GM19467 (cell line): Measurements from ENCODE around the gene TMPRSS12.
"Not testable (repeated sequence)": the region's sequence is repeated elsewhere in the genome, so short reads cannot be mapped to it uniquely, and the experiment has no call there.

Experiments used
- ATAC-seq: cut with Tn5 transposase; IDR thresholded peaks from one replicate; pipeline ENCODE4 v1.9.1; 2021; ENCODE audit warnings: mild to moderate bottlenecking, moderate library complexity; ENCODE audit not compliant: unreplicated experiment

TMPRSS12 gene, protein sequence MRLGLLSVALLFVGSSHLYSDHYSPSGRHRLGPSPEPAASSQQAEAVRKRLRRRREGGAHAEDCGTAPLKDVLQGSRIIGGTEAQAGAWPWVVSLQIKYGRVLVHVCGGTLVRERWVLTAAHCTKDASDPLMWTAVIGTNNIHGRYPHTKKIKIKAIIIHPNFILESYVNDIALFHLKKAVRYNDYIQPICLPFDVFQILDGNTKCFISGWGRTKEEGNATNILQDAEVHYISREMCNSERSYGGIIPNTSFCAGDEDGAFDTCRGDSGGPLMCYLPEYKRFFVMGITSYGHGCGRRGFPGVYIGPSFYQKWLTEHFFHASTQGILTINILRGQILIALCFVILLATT

DNA sequence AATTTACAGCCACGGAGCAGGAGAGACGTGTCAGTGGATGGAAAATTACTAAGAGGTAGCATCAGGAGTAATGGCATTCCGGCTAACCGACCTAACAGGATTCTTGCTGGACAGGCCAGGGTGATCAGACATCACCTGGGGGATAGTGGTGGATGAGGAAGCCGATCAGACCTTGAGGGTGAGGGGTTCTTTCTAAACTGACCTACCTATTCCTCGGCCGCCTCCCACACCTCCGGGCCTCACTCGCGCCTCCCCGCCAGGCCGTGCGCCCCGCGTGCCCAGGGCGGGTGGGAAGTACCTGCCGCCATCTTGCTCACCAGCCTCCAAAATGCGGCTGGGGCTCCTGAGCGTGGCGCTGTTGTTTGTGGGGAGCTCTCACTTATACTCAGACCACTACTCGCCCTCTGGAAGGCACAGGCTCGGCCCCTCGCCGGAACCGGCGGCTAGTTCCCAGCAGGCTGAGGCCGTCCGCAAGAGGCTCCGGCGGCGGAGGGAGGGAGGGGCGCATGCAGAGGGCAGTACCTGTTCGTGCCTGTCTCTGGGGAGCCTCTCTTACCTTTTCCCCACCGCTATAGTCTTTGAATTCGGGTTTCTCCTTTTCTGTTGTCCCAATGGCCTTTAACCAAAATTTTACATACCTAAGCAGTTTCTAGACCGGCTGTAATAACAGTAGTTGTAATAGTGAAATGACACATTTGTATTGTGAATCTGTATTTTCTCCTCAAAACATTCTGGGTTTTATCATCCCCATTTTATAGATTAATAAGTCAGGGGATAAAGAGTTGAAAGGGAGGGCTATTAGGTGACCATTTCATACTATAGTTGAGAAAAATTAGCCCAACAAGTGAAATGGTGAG is at the start of gene TMPRSS12:
Gene TMPRSS12 (plus strand): TSS at position 290 of the 857 bp plus-strand sequence. CDS start 39 bp downstream, at position 329.
- no peak for ATAC-seq

GRCh38 chr12:50799908-50800307 is 42.8 kb upstream of the TMPRSS12 start:
- no peak for ATAC-seq

DNA sequence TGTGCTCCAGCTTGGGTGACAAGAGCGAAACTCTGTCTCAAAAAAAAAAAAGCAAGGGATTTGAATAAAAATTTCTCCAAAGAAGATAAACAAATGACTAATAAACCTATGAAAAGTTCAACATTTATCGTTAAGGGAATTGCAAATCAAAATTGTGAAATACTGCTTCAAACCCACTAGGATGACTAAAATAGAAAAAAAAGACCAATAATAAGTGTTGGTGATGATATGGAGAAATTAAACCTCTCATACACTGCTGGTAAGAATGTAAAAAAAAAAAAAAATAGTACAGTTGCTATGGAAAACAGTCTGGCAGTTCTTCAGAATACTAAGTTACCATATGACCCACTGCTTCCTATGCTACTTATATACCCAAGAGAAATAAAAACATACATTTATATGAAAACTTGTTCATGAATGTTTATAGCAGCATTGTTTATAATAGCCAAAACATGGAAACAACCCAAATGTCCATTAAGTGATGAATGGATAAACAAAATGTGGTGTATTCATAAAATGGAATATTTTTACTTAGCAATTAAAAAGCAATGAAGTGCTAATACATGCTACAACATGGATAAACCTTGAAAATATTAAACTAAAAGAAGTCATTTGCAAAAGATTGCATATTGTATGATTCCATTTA is 39.4 kb upstream of the TMPRSS12 start:
- ATAC-seq, result no peak

DNA sequence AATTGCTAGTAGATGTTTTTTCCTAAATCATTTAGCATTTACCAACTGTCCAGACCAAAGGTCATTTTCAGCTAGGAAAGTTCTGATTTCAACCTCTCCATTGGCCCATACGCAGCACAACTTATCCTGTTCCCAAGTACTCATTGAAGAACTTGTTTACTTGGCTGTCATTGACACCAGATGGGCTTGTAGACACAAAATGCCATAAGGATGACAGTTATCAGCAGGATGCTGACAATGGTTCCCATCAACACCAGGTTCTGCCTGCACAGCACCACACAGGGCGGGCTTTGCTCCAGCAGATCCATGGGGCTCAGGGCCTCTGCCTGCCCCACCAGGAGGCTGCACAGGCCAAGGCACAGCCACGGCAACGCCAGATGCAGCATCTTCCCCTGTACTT is 36.5 kb upstream of the TMPRSS12 start:
- no peak for ATAC-seq

GRCh38 chr12:50809131-50809530 is 33.6 kb upstream of the TMPRSS12 start:
- not testable (repeated sequence) for ATAC-seq

DNA sequence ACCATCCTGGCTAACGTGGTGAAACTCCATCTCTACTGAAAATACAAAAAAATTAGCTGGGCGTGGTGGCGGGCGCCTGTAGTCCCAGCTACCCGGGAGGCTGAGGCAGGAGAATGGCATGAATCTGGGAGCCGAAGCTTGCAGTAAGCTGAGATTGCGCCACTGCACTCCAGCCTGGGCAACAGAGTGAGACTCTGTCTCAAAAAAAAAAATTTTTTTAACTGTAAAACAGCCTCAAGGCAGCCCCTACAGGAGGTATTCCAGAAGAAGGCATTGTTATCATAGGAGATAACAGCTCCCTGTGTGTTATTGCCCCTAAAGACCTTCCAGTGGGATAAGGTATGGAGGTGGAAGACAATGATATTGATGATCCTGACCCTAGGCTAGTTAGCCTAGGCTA is 27.8 kb upstream of the TMPRSS12 start:
- not testable (repeated sequence) for ATAC-seq

DNA sequence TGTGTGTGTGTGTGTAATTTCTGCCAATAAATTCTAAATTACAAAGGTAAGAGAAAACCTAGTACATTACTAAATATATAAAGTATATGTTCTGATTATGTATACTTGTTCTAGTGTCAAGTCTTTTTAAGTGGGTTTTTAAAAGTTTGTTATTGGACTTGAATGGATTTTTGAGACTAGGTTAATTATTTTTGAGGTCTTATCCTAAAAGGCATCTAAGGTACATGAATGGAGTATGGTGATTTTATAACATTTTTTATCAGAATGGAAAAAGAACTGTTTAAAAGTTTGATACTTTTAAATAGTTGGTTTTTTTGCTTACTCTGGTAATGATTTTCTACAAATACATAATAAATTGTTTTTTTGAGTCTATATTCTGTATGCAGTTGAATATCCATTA is 22.5 kb upstream of the TMPRSS12 start:
- no peak for ATAC-seq

DNA sequence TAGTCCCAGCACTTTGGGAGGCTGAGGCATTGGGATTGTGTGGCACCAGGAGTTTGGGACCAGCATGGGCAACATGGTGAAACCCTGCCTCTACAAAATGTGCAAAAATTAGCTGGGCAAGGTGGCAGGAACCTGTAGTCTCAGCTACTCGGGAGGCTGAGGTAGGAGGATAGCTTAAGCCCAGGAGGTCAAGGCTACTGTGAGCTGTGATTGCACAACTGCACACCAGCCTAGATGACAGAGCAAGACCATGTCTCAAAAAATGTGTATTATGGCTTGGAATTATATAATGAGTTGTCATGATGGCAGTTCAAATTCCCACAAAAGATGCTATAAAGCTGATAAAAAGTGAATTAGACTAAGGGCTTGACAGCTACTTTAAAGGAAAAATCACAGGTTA is 20.6 kb upstream of the TMPRSS12 start:
- no peak for ATAC-seq

GRCh38 chr12:50823724-50824123 is 19.0 kb upstream of the TMPRSS12 start:
- not testable (repeated sequence) for ATAC-seq

- no peak for ATAC-seq
Measured at GRCh38 chr12:50824914-50825313, 17.8 kb upstream of the TMPRSS12 start.

GRCh38 chr12:50825372-50825838 is 17.3 kb upstream of the TMPRSS12 start:
- no peak for ATAC-seq

GRCh38 chr12:50828121-50828520 is 14.6 kb upstream of the TMPRSS12 start:
- ATAC-seq, result no peak

DNA sequence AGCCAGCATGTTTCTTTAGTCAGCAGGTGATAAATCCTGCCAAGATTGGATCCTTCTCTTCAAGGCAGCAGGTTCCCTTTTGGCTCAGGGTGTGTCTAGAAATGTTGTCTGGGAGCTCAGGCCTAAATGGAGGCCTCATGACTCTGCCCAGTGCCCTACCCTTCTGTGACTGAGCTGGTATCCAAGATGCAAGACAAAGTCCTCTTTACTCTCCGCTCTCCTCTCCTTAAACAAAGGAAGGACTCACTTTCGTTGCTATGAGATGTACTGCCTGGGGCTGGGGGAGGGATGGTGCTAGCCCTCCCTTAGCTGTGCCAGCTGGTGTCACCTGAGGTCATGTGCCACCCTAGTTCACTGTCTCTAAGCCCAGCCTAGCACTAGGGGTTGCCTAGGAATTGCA is 13.8 kb upstream of the TMPRSS12 start:
- ATAC-seq, result no peak

DNA sequence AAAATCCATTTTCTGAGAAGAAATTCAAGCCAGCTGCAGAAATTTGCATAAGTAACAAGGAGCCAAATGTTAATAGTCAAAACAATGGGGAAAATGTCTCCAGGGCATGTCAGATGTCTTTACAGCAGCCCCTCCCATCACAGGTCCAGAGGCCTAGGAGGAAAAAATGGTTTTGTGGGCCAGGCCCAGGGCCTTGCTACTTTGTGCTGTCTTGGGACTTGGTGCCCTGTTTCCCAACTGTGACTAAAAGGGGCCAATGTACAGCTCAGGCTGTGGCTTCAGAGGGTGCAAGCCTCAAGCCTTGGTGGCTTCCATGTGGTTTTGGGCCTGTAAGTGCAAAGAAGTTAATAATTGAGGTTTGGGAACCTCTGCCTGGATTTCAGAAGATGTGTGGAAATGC is 8.9 kb upstream of the TMPRSS12 start:
- not testable (repeated sequence) for ATAC-seq

DNA sequence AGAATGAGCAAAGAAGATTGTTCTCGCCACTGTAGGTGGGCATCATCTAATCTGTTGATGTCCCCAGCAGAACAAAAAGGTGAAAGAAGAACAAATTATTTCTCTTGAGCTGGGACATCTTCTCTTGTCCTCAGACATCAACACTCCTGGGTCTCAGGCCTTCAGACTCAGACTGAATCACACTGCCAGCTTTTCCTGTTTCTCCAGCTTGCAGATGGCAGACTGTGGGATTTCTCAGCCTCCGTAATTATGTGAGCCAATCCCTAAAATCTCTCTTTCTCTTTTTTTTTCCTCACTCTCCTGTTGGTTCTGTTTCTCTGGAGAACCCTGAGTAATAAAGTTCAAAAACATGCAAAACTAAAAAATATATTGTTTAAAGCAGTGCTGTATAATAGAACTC is 3.7 kb upstream of the TMPRSS12 start:
- ATAC-seq, result no peak

- ATAC-seq, result no peak
Measured at GRCh38 chr12:50840809-50841487, 1.8 kb upstream of the TMPRSS12 start.

GRCh38 chr12:50841716-50842531 is 802 bp upstream of the TMPRSS12 start:
- no peak for ATAC-seq

DNA sequence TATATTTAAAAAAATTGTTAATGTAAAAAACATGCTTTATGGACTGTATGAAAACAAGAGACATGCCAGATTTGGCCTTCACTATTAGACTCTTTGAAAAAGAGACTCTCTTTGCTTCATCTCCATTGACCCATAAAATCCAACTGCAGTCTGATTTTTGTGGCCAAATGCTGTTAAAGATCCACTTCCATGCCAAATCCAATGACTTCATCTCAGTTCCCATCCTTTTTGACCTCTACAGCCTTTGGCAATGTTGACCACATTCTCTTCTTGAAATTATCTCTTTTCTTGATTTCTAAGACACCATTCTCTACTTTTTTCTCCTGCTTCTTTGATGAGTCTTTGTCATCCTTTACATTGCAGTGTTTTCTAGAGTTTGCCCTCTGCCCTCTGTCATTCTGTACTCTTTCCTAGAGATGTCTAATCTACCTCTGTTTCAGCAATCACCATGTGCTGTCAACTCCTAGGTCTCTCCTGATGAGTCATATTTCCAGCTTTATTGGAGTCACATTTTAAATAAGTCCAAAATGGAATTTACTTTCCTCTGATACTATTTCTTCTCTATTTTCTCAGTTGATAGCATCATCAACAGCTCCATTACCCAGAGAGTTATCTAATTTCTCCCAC is 2.4 kb downstream of the TMPRSS12 start:
- ATAC-seq, result no peak

DNA sequence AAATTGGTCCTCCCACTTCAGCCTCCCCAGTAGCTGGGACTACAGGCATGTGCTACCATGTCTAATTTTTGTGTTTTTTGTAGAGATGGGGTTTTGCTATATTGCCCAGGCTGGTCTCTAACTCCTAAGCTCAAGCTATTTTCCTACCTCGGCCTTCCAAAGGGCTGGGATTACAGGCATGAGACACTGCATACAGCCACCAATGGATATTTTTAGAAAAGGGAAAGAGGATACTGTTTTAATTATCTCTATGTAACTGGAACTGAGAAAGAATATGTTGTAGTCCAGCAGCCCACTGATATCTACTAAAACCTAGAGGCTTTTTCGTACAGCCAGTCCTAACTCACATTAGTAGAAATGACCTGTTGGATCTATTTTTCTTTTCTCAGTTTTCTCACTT is 6.2 kb downstream of the TMPRSS12 start:
- ATAC-seq, result no peak

GRCh38 chr12:50855218-50855617 is 12.5 kb downstream of the TMPRSS12 start:
- ATAC-seq, result not testable (repeated sequence)
